Measurements from ENCODE around the gene RIPPLY2.

DNA sequence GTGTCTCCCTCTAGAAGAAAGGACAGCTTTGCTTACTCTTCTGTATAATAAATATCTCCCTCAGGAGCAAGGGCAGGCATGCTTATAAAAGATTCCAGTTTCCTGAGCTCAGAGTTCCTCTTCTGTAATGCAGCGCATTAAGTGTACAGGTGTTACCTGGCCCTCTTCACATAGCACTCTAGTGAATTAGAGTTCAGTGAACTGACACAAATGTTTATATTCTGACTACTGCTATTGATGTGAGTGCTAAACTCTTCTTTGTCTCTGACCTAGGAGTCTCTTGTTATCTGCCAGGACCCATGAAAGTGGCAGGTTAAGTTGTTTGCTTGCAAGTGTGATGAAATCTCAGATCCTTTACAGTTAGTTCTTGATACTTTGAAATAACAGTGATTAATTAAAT is 39.9 kb downstream of the RIPPLY2 start:
- TF ChIP-seq, protein P1, sequence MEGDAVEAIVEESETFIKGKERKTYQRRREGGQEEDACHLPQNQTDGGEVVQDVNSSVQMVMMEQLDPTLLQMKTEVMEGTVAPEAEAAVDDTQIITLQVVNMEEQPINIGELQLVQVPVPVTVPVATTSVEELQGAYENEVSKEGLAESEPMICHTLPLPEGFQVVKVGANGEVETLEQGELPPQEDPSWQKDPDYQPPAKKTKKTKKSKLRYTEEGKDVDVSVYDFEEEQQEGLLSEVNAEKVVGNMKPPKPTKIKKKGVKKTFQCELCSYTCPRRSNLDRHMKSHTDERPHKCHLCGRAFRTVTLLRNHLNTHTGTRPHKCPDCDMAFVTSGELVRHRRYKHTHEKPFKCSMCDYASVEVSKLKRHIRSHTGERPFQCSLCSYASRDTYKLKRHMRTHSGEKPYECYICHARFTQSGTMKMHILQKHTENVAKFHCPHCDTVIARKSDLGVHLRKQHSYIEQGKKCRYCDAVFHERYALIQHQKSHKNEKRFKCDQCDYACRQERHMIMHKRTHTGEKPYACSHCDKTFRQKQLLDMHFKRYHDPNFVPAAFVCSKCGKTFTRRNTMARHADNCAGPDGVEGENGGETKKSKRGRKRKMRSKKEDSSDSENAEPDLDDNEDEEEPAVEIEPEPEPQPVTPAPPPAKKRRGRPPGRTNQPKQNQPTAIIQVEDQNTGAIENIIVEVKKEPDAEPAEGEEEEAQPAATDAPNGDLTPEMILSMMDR (conservative IDR thresholded peaks at IDR 0.05; ENCODE audit: low read depth, low read length): no peak
- no peak for TF ChIP-seq EZH2 (IDR thresholded peaks at IDR 0.05; ENCODE audit: borderline replicate concordance, low read depth, low read length, poor library complexity, severe bottlenecking)
